ENCODE data around the gene PITPNM1. TPM values are rescaled to one million over a fixed set of nuclear protein-coding genes. Genes with fewer than 3 reads are reported as not detected.

The PITPNM1 gene
- total RNA-seq, 1 donor from 2014 or later, result 11.5 TPM

GRCh38 chr11:67492069-67492727 lies 13.0 kb downstream of the PITPNM1 start:
- peaks cover 12% of the 10 kb centered on the region for H3K36me3 Mint-ChIP-seq (ENCODE audit: low read depth, unreplicated experiment)
- H3K27ac Mint-ChIP-seq (ENCODE audit: unreplicated experiment), result no peak overlapping the region
- TF ChIP-seq CTCF (IDR thresholded peaks at IDR 0.05; ENCODE audit: unreplicated experiment), result no peak
- H3K9me3 Mint-ChIP-seq (ENCODE audit: unreplicated experiment), result no peaks in the 10 kb centered on the region
- DNase-seq (ENCODE audit: low spot score), result no peak
- H3K4me3 Mint-ChIP-seq (ENCODE audit: unreplicated experiment), result no peak overlapping the region
- peaks cover 6% of the 10 kb centered on the region for H3K27me3 Mint-ChIP-seq (ENCODE audit: unreplicated experiment)
- no peaks in the 10 kb centered on the region for H3K4me1 Mint-ChIP-seq (ENCODE audit: unreplicated experiment)

- DNase-seq (ENCODE audit: low spot score), result no peak
- Mint-ChIP-seq H3K27me3 (ENCODE audit: unreplicated experiment) (peaks cover 6% of the 10 kb centered on the region), H3K4me3 (ENCODE audit: unreplicated experiment) (no peak overlapping the region), H3K27ac (ENCODE audit: unreplicated experiment) (no peak overlapping the region), H3K9me3 (ENCODE audit: unreplicated experiment) (no peaks in the 10 kb centered on the region), H3K4me1 (ENCODE audit: unreplicated experiment) (no peaks in the 10 kb centered on the region), H3K36me3 (ENCODE audit: low read depth, unreplicated experiment) (peaks cover 12% of the 10 kb centered on the region)
- TF ChIP-seq CTCF (IDR thresholded peaks at IDR 0.05; ENCODE audit: unreplicated experiment), result no peak
These were observed 13.7 kb downstream of the PITPNM1 start for GRCh38 chr11:67491276-67492068.

DNA sequence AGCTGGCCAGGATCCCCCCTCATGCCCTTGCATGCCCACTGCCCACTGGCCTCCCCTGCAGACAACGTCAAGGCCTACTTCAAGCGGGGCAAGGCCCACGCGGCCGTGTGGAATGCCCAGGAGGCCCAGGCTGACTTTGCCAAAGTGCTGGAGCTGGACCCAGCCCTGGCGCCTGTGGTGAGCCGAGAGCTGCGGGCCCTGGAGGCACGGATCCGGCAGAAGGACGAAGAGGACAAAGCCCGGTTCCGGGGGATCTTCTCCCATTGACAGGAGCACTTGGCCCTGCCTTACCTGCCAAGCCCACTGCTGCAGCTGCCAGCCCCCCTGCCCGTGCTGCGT lies 14.5 kb downstream of the PITPNM1 start:
- TF ChIP-seq CTCF (IDR thresholded peaks at IDR 0.05; ENCODE audit: unreplicated experiment), result no peak
- Mint-ChIP-seq H3K27ac (ENCODE audit: unreplicated experiment) (no peak overlapping the region), H3K36me3 (ENCODE audit: low read depth, unreplicated experiment) (peaks cover 17% of the 10 kb centered on the region), H3K4me1 (ENCODE audit: unreplicated experiment) (peaks cover 4% of the 10 kb centered on the region), H3K9me3 (ENCODE audit: unreplicated experiment) (no peaks in the 10 kb centered on the region), H3K4me3 (ENCODE audit: unreplicated experiment) (no peak overlapping the region), H3K27me3 (ENCODE audit: unreplicated experiment) (peaks cover 11% of the 10 kb centered on the region)
- DNase-seq (ENCODE audit: low spot score), result no peak

DNA sequence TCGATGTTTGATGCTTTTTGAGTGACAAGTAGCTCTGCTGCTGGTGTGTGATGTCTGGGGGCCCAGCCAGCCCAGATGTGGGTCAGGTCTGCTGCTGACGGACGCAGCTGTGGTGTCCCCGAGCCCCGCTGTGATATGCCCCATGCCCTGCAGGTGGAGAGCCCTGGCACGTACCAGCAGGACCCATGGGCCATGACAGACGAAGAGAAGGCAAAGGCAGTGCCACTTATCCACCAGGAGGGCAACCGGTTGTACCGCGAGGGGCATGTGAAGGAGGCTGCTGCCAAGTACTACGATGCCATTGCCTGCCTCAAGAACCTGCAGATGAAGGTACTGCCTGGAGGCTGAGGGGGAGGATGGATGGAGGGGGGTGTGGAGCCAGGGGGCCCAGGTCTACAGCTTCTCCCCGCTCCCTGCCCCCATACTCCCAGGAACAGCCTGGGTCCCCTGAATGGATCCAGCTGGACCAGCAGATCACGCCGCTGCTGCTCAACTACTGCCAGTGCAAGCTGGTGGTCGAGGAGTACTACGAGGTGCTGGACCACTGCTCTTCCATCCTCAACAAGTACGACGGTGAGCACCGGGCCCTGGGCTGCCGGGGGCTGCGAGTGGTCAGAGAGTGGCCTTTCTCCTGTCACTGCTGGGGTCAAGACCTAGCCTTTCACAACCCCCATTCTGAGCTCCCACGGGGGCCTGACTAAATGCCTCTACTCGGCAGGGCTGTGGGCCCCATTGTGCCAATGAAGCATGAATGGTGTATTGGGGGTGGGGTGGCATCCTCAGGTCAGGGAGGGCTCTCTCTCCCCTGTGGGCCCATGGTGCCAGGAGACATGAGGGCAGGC lies 15.1 kb downstream of the PITPNM1 start:
- Mint-ChIP-seq H3K4me1 (ENCODE audit: unreplicated experiment) (peaks cover 4% of the 10 kb centered on the region), H3K36me3 (ENCODE audit: low read depth, unreplicated experiment) (peaks cover 19% of the 10 kb centered on the region), H3K9me3 (ENCODE audit: unreplicated experiment) (no peaks in the 10 kb centered on the region), H3K27me3 (ENCODE audit: unreplicated experiment) (peaks cover 12% of the 10 kb centered on the region), H3K27ac (ENCODE audit: unreplicated experiment) (no peak overlapping the region), H3K4me3 (ENCODE audit: unreplicated experiment) (peak overlapping the region; percentile 12)
- no peak for DNase-seq (ENCODE audit: low spot score)
- no peak for TF ChIP-seq CTCF (IDR thresholded peaks at IDR 0.05; ENCODE audit: unreplicated experiment)
